Suprapubic skin (tissue), 3 donors: ENCODE data around the gene NPAS3.

Experiments
- CTCF ChIP-seq, 2 donors: fragments of 200-600 bp in 1 of 2; fragments of 450-650 bp in 1 of 2; sonication (generic) in 1 of 2; IDR thresholded peaks; one replicate each; pipeline ENCODE4 v1.5.1; 2016 to 2019; ENCODE audit warnings: antibody characterized with exemption in 2 of 2, mild to moderate bottlenecking in 1 of 2, moderate library complexity in 1 of 2
- POLR2A ChIP-seq, 2 donors: fragments of 450-650 bp; IDR thresholded peaks; one replicate each; pipeline ENCODE4 v1.6.1; 2017; ENCODE audit warnings: antibody characterized with exemption in 2 of 2, mild to moderate bottlenecking in 2 of 2, moderate library complexity in 2 of 2

- TF ChIP-seq POLR2A (IDR thresholded peaks at IDR 0.05): no peak
- no peak for TF ChIP-seq CTCF (IDR thresholded peaks at IDR 0.05)
Measured at GRCh38 chr14:33734387-33734786, 795.7 kb downstream of the NPAS3 start.
